Measurements from ENCODE around the gene HNMT.
"Not testable (repeated sequence)": the region's sequence is repeated elsewhere in the genome, so short reads cannot be mapped to it uniquely, and the experiment has no call there.

Gene HNMT

DNA sequence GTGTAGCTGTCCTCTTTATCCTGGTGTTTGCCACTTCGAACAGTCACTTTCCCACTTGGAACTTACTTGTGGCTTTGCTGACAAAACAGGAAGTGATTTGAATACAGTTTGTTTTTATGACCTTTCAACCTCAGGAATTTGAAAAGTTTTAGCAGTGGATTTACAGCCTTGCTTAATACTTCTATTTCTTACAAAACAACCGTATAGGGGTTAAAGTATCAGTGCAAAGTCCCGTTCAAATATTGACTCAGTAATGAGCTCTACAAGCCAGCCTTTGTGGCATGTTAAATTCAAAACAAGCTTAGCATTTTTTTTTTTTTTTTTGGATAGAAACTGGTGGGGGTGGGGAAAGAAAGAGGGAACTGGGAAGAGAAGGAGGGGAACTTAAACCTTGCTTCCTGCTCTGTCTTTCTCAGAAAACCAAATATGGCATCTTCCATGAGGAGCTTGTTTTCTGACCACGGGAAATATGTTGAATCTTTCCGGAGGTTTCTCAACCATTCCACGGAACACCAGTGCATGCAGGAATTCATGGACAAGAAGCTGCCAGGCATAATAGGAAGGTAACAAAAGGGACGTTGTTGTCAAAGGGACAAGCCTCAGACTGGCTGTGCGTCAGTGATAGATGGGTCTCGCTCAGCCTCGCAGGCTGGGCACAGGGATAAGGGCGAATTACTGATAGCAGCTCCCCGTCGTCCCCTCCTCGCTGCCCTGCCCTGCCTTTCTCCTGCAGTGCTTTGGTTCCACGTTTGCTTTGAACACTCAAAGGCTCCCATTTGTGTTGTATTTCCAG is at the start of gene HNMT:
Gene HNMT, plus strand, starts transcription at position 408 of the 793 bp plus-strand sequence. Its CDS starts 19 bp downstream, at position 427.
- H3K4me3 ChIP-seq (ENCODE audit: low read depth, low read length) = peak within 1 kb of the TSS; percentile 26
- TF ChIP-seq, protein P1, sequence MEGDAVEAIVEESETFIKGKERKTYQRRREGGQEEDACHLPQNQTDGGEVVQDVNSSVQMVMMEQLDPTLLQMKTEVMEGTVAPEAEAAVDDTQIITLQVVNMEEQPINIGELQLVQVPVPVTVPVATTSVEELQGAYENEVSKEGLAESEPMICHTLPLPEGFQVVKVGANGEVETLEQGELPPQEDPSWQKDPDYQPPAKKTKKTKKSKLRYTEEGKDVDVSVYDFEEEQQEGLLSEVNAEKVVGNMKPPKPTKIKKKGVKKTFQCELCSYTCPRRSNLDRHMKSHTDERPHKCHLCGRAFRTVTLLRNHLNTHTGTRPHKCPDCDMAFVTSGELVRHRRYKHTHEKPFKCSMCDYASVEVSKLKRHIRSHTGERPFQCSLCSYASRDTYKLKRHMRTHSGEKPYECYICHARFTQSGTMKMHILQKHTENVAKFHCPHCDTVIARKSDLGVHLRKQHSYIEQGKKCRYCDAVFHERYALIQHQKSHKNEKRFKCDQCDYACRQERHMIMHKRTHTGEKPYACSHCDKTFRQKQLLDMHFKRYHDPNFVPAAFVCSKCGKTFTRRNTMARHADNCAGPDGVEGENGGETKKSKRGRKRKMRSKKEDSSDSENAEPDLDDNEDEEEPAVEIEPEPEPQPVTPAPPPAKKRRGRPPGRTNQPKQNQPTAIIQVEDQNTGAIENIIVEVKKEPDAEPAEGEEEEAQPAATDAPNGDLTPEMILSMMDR (IDR thresholded peaks at IDR 0.05; ENCODE audit: borderline replicate concordance, insufficient read depth, low read depth, low read length) = no peak

DNA sequence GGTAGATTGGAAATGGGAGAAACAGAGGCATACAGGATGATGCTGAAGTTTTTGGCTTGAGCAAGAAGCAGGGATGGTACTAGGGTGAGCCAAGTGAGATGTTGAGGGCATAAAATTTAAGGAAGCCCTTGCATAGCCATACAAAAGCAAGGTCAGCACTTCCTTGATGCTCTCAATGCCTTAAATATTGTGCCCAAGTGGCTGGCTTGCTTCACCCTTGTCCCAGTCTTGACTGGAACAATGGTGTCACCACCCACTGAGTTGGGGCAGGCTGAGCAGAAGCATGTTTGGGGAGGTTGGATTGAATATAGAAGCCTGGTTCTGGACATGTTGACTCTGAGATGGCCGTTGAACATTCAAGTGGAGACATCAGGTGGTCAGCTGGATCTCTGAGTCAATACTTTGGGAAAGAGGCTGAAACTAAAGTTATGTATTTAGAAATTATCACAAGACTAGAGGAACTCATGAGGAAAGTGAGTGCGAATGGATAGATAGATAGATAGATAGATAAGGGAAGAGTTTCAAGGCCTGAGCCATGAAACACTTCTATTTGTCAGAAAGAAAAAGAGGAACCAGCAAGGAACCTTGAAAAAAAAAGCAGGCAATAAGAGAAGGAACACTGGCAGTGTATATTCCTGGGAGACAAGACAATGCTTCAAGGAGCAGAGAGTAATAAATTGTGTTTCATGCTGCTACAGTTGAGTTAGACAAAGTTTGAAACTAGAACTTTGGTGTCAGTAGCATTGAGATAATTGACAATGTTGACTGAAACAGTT is 43.0 kb upstream of the HNMT start:
- TF ChIP-seq, protein P1 (IDR thresholded peaks at IDR 0.05; ENCODE audit: borderline replicate concordance, insufficient read depth, low read depth, low read length) = no peak

DNA sequence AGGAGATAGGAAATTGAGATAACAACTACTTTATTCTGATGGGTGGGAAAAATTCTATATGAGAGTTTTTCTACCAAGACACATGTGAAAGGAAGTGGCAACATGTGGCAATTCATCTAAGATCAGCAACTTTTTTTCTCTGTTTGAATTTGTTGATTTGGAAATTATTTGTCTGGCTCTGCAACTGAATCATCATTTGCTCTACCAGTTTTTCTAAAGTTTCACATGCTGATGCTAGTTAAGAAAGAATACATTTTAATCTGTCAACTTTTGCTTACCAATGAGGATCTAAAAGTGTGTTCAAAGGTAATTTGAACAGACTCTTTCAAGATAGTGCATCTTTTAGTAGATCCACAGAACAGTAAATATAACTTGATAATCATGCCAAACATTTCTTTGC is 42.1 kb upstream of the HNMT start:
- H3K4me3 ChIP-seq (ENCODE audit: low read depth, low read length) = not testable (repeated sequence)

More for the DNA sequence above, 43.0 kb upstream of the HNMT start:
- no peak overlapping the region for H3K4me3 ChIP-seq (ENCODE audit: low read depth, low read length)

DNA sequence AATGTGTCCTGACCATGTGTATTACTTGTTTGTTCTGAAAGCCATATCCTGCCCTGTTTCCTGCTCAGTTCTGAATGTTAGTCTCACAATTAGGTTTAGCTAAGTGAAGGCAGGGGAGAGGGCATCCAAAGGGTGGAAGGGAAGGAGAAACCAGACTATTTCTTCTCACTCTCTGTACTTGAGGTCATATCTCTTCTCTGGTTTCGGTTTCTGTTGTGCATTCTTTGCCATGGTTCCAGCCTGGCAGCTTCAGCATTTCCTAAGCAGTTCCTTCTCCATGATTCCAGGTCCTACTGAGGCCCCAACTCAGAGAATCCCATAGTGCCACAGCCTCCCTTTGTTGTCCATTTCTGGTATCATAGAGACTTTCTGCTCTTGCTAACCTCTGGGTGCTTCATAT is 40.3 kb upstream of the HNMT start:
- TF ChIP-seq, protein P1 (IDR thresholded peaks at IDR 0.05; ENCODE audit: borderline replicate concordance, insufficient read depth, low read depth, low read length) = no peak
- H3K4me3 ChIP-seq (ENCODE audit: low read depth, low read length) = no peak overlapping the region

GRCh38 chr2:137925599-137925998 is 38.7 kb upstream of the HNMT start:
- TF ChIP-seq, protein P1 (IDR thresholded peaks at IDR 0.05; ENCODE audit: borderline replicate concordance, insufficient read depth, low read depth, low read length) = no peak
- H3K4me3 ChIP-seq (ENCODE audit: low read depth, low read length) = no peak overlapping the region

DNA sequence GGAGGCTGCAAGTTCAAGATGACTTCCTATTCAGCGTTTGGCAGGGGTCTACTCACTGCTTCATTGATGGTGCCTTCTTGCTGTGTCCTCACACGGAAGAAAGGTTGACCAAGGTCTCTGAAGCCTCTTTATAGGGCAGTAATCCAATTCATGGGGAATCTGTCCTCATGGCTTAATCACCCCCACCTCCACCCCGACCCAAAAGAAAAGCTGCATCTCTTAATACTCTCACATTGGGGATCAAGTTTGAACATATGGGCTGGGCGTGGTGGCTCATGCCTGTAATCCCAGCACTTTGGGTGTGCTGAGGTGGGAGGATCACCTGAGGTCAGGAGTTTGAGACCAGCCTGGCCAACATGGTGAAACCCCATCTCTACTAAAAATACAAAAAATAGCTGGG is 36.4 kb upstream of the HNMT start:
- H3K4me3 ChIP-seq (ENCODE audit: low read depth, low read length) = no peak overlapping the region
- TF ChIP-seq, protein P1 (IDR thresholded peaks at IDR 0.05; ENCODE audit: borderline replicate concordance, insufficient read depth, low read depth, low read length) = no peak

DNA sequence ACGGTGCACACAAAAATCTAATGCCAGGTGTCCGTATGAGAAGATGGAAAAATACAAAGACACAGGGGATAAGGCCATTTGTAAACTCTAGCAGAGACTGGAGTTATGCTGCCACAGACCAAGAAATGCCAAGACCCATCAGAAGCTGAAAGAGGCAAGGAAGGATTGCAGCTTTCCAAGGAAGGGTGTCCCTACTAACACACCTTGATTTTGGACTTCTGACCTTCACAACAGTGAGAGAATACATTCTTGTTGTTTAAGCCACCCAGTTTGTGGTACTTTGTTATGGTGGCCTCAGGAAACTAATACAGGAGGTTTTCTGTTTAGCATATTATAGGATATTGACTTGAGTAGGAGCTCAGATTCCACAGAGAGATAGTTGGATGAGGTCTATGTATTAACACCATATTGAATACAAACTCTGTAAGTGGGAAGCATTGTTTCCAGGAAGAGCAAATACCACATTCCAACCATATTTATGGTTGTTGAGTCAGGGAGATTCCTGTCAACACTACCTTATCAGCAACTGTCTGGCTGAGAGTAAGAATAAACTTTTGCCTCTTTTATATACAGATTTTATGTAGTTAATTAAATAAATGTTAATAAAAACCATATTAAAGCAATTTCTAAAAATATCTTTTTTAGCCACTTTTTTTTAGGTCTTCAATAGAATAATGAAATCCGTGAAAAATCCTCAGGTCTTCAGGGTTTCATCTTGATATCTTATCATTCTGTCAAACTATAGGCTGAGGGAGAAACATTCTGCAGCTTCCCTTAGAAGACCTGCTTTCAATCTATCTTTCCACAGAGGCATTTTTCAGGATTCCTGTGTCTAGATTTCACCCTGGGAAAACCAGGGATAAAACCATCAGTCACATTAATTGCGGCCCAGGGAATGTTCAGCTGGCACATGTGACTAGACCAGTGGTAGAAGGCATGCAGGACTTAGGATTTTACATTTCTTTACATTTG is 35.4 kb upstream of the HNMT start:
- no peak overlapping the region for H3K4me3 ChIP-seq (ENCODE audit: low read depth, low read length)
- TF ChIP-seq, protein P1 (IDR thresholded peaks at IDR 0.05; ENCODE audit: borderline replicate concordance, insufficient read depth, low read depth, low read length) = no peak

All from GM12875 (cell line).